K562 (cell line): ENCODE measurements around the gene C3AR1. TPM values are rescaled to one million over a fixed set of nuclear protein-coding genes. Genes with fewer than 3 reads are reported as not detected.
A peak's percentile ranks its signal among the peaks of the same experiment; 100 is the strongest.

Experiments used
- AFF1 ChIP-seq, 2 experiments: fragments of 450-650 bp; IDR thresholded peaks; 2 replicates each; pipeline ENCODE4 v1.6.1; 2018; ENCODE audit warnings: mild to moderate bottlenecking in 2 of 2, low read depth in 1 of 2; ENCODE audit not compliant: partially characterized antibody in 2 of 2
- BACH1 ChIP-seq: fragments of 200-800 bp; sonication (Bioruptor generic); IDR thresholded peaks from 2 replicates; pipeline ENCODE4 v1.6.1; 2016; ENCODE audit warnings: missing genetic modification characterization, missing compliant biosample characterization
- CBFA2T2 ChIP-seq: fragments of 450-650 bp; conservative IDR thresholded peaks from 2 replicates; pipeline ENCODE4 v1.6.1; 2017; ENCODE audit warnings: mild to moderate bottlenecking
- DEAF1 ChIP-seq: fragments of 450-650 bp; formaldehyde crosslinking; IDR thresholded peaks from 2 replicates; pipeline ENCODE4 v1.4.0; 2020; ENCODE audit warnings: mild to moderate bottlenecking, moderate library complexity
- ELF1 ChIP-seq: fragments of 200-800 bp; sonication (Bioruptor generic); IDR thresholded peaks from 2 replicates; pipeline ENCODE4 v1.6.1; 2016; ENCODE audit warnings: missing genetic modification characterization, missing compliant biosample characterization
- EP300 ChIP-seq: IDR thresholded peaks from 2 replicates; pipeline ENCODE4 v1.6.1; 2012; ENCODE audit warnings: low read length, improper control_type of control experiment
- FOXK2 ChIP-seq, 2 experiments: fragments of 450-650 bp; IDR thresholded peaks in 1 of 2; conservative IDR thresholded peaks in 1 of 2; 2 replicates each; pipeline ENCODE4 v1.6.1; 2016; ENCODE audit warnings: low read depth in 2 of 2, mild to moderate bottlenecking in 1 of 2
- GABPA ChIP-seq: fragments of 200-800 bp; sonication (Bioruptor generic); conservative IDR thresholded peaks from 2 replicates; pipeline ENCODE4 v1.6.1; 2016; ENCODE audit warnings: low read depth, missing genetic modification characterization, missing compliant biosample characterization
- HSF4 ChIP-seq: fragments of 250-450 bp; sonication (Bioruptor Pico); IDR thresholded peaks from 2 replicates; pipeline ENCODE4 v2.1.2; 2022; ENCODE audit warnings: mild to moderate bottlenecking, moderate library complexity, borderline replicate concordance
- LEF1 ChIP-seq: fragments of 450-650 bp; IDR thresholded peaks from 2 replicates; pipeline ENCODE4 v1.6.1; 2016; ENCODE audit warnings: mild to moderate bottlenecking
- MAFK ChIP-seq: IDR thresholded peaks from 2 replicates; pipeline ENCODE4 v1.6.1; 2011; ENCODE audit warnings: low read length, improper control_type of control experiment
- MECOM ChIP-seq: fragments of 250-450 bp; sonication (Bioruptor Pico); IDR thresholded peaks from 2 replicates; pipeline ENCODE4 v1.8.0; 2022; ENCODE audit warnings: inconsistent platforms
- MNT ChIP-seq, 2 experiments: fragments of 450-650 bp; conservative IDR thresholded peaks; 2 replicates each; pipeline ENCODE4 v1.6.1; 2017; ENCODE audit warnings: mild to moderate bottlenecking in 2 of 2, moderate library complexity in 2 of 2
- NFYB ChIP-seq: IDR thresholded peaks from 2 replicates; pipeline ENCODE4 v1.6.1; 2011; ENCODE audit warnings: mild to moderate bottlenecking, moderate library complexity; ENCODE audit not compliant: insufficient read length; ENCODE audit errors: extremely low read depth
- POLR2AphosphoS5 ChIP-seq: IDR thresholded peaks from 2 replicates; pipeline ENCODE4 v1.6.1; 2011; ENCODE audit warnings: mild to moderate bottlenecking, low read depth, low read length, moderate library complexity; ENCODE audit not compliant: control insufficient read depth, insufficient read depth
- RCOR1 ChIP-seq, 2 experiments: IDR thresholded peaks; 2 replicates each; pipeline ENCODE4 v1.6.1; 2012; ENCODE audit warnings: low read depth in 2 of 2, low read length in 2 of 2, borderline replicate concordance in 1 of 2, improper control_type of control experiment in 1 of 2
- RHOXF2B ChIP-seq: fragments of 250-450 bp; sonication (Bioruptor Pico); conservative IDR thresholded peaks from 2 replicates; pipeline ENCODE4 v1.5.1; 2021
- SMAD4 ChIP-seq: fragments of 250-450 bp; sonication (Bioruptor Pico); conservative IDR thresholded peaks from 2 replicates; pipeline ENCODE4 v1.8.0; 2021; ENCODE audit warnings: inconsistent platforms, mild to moderate bottlenecking, moderate library complexity
- SMARCB1 ChIP-seq: IDR thresholded peaks from 2 replicates; pipeline ENCODE4 v1.6.1; 2011; ENCODE audit warnings: improper control_type of control experiment, low read depth; ENCODE audit not compliant: insufficient read length
- SMARCC2 ChIP-seq: fragments of 450-650 bp; IDR thresholded peaks from 2 replicates; pipeline ENCODE4 v1.6.1; 2017; ENCODE audit warnings: antibody characterized with exemption, moderate library complexity, mild to moderate bottlenecking, low read depth
- TRIM24 ChIP-seq, 2 experiments: fragments of 450-650 bp; IDR thresholded peaks; 2 replicates each; pipeline ENCODE4 v1.6.1; 2016
- ZEB2 ChIP-seq: fragments of 450-650 bp; IDR thresholded peaks from 2 replicates; pipeline ENCODE4 v1.6.1; 2016
- polyA plus RNA-seq, 8 experiments: library from polyadenylated mRNA; depleted of rRNA in 4 of 8; stranded (reverse) in 5 of 8; unstranded in 3 of 8; fragments of >200 nt; fragmentation: Nextera tagmentation in 2 of 8; fragmentation: Illumina TruSeq in 1 of 8; extraction: Ambion mirVana in 2 of 8; extraction: Trizol in 1 of 8; gene quantifications; 2 replicates each; pipeline versions ENCODE4 v1.2.1 to v1.2.3, GENCODE V29; 2011 to 2014; ENCODE audit warnings: inconsistent platforms in 1 of 8, missing spikeins in 1 of 8
- total RNA-seq, 7 experiments: library from RNA; depleted of rRNA in 6 of 7; stranded (reverse); fragments of >200 nt in 6 of 7; fragmentation: Illumina TruSeq in 2 of 7; extraction: Trizol in 2 of 7; gene quantifications; 2 replicates each; pipeline versions ENCODE4 v1.2.1 to v1.2.3, GENCODE V29; 2011 to 2021; ENCODE audit warnings: low replicate concordance in 1 of 7

The C3AR1 gene
- total and polyA plus RNA-seq, 9 of the 15 experiments (the other 6 are each of a cell fraction or from before 2014, with no cell fraction given) = 2.2 to 12.9 (median 5.3) TPM

- no peak for TF ChIP-seq DEAF1 (CRISPR knock-in tag)
- TF ChIP-seq RCOR1 (IDR thresholded peaks at IDR 0.05; ENCODE audit: borderline replicate concordance in 1 of 2, low read depth in 2 of 2, low read length in 2 of 2) = 0 out of 4 replicates have a peak, but pooled peaks of 1 of the 2 experiments have one; percentile 6
- no peak for TF ChIP-seq HSF4 (CRISPR knock-in tag)
- TF ChIP-seq MAFK = peak; percentile 93
- TF ChIP-seq GABPA (tag) = peak; percentile 60; the same call in 1 of the 2 replicates
- 0 out of 4 replicates have a peak, but pooled peaks of 1 of the 2 experiments have one; percentile 36 for TF ChIP-seq MNT (conservative IDR thresholded peaks at IDR 0.05)
- TF ChIP-seq SMARCB1 = peak; percentile 61
- TF ChIP-seq ELF1 (tag) = peak; percentile 78
- no peak for TF ChIP-seq RHOXF2B
- TF ChIP-seq EP300 = 0 out of 2 replicates have a peak, but pooled peaks have one; percentile 2
- TF ChIP-seq NFYB = no peak
- TF ChIP-seq POLR2AphosphoS5 = 0 out of 2 replicates have a peak, but pooled peaks have one; percentile 20
- 0 out of 4 replicates have a peak, but pooled peaks of 1 of the 2 experiments have one; percentile 20 for TF ChIP-seq TRIM24 (IDR thresholded peaks at IDR 0.05)
- peak; percentile 72 for TF ChIP-seq BACH1 (tag)
- TF ChIP-seq SMARCC2 = peak; percentile 73; the same call in 1 of the 2 replicates
- 0 out of 2 replicates have a peak, but pooled peaks have one; percentile 19 for TF ChIP-seq MECOM (CRISPR knock-in tag)
- 0 out of 2 replicates have a peak, but pooled peaks have one; percentile 30 for TF ChIP-seq SMAD4 (CRISPR knock-in tag)
- peak; percentile 39 to 44 for TF ChIP-seq AFF1 (IDR thresholded peaks at IDR 0.05; ENCODE audit: low read depth in 1 of 2, partially characterized antibody in 2 of 2)
- TF ChIP-seq ZEB2 = 0 out of 2 replicates have a peak, but pooled peaks have one; percentile 14
- TF ChIP-seq CBFA2T2 = no peak
- peak; percentile 89 to 91 for TF ChIP-seq FOXK2 (conservative IDR thresholded peaks at IDR 0.05 in 1 of 2, IDR thresholded peaks at IDR 0.05 in 1 of 2; ENCODE audit: low read depth in 2 of 2)
- peak; percentile 66; the same call in 1 of the 2 replicates for TF ChIP-seq LEF1
These were observed at the start of gene C3AR1 (continued) for GRCh38 chr12:8065991-8066594.
